GM11168 (cell line): ENCODE data around the gene FYN.
"Not testable (repeated sequence)": the region's sequence is repeated elsewhere in the genome, so short reads cannot be mapped to it uniquely, and the experiment has no call there.

Source experiments
- in situ Hi-C: fragments of 300-500 bp; cut with MboI; formaldehyde crosslinking; loops from one replicate; pipeline ENCODE4 v1.12.0; 2022; ENCODE audit warnings: low sequenced_read_pairs; ENCODE audit not compliant: unreplicated experiment

The FYN gene

DNA sequence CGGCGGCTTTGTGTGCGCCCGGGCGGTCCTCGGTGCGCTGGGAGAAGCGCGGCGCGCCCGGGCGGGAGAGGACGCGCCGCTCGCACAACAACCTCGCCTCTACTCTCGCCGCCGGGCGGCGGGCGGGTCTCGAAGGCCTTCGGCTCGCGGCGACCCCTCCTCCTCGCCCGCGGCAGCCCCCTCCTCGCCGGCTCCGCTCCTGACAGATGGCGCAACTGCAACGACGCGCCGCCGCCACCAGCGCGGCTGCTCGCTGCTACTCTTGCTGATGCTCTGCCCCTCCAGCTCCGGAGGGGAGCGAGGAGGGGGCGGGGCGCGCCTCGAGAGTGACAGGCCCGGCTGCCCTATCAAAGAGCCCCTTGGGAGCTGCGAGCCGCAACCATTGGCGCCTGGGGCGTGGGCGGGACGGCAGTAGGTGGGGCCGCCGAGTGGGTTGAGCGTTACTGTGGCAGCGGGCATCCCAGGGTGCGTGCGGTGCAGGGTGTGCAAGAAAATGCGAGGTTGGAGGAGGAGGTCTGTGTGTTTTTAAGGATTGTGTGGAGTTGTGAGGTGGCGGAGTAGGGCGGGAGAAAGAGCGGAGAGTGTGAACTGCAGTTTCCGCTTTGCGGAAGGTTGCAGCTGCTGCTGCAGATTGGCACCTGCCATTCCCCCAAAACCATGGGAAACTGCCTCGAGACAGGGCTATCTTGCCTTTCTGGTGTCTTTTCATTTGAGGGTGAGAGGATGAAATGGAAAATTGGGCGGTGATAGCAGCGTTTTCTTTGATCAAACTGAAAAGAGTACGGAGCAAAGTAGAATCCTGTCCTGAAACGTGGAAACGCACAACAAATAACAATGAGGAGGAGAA, at the start of gene FYN:
FYN (minus strand) TSS at position 275 of the 847 bp plus-strand sequence. CDS start 153,401 bp downstream, outside the sequence.
- in situ Hi-C loops: no loop called here

DNA sequence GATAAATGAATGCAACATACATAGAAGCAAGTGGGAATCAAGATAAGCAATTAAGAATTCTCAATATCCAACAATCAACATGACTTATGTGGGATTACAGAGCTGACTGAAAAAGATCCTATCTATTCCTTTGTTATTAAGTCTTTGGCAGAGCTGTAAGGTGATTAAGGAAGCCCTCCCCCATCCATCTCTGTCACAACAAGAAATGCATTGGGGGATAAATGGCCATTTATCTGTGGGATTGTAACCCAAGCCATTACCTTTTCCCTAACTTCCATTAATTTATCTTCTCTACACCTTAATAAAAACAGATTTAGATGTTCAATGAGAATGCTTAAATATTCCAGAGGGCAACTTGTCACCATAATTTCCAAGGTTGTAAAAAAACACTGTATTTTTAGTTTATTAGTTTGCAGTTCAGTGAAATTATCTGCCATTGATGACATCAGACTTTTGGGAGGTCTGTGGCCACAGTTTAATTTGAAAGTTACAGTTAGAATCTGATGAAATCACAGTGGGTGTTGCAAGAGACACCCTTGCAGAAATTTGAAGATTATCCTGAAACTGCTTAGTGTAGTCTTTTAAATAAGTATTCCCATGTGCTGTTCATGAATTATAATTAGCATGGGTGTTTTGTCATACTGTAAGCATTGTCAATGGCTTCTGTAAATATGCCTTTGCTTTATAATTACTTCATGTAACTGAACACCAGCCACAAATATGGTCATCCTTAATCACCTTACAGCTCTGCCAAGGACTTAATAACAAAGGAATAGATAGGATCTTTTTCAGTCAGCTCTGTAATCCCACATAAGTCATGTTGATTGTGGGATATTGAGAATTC, 49.4 kb upstream of the FYN start:
- in situ Hi-C loops: no loop called here

GRCh38 chr6:111921103-111921502, 47.9 kb upstream of the FYN start:
- in situ Hi-C loops: no loop called here

DNA sequence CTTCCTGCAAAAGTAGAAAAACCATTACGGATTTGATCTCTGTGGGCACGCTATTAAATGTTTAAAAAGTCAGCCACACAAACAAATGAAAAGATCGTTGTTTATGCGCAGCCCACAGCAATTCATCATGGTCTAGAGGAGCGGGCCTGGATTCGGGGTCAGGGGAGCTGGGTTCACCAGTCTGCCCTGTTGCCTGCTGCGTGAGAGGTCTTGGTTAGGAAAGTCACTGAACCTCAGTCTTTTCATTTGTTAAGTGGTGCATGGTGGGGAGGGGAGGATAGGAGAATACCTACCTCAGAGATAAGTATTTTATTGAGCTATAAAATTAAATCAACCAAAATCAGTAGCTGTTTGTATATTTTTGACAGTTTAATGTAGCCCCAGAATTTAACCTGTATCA, 47.3 kb upstream of the FYN start:
- in situ Hi-C loops: no loop called here

- in situ Hi-C loops: no loop called here
These were observed 45.6 kb upstream of the FYN start for GRCh38 chr6:111918825-111919224.

DNA sequence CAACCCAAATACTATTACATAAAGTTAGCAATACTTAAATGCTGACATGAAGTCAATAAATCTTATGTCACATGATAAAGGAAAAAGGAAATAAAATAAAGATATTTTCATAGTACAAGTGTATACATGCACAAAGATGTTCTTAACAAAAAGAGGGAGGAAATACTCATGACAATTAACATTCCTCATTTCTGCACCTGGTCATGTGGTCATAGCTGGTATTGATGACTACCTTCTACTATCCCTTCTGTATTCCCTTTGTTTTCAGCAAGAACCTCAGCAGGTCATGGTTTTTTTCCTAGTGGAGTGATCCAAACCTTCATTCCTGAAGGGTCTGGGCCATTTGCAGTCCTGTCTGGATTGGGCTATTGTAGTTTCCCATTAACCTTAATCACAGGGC, 43.5 kb upstream of the FYN start:
- in situ Hi-C loops: no loop called here

- in situ Hi-C loops: no loop called here
These were observed 41.4 kb upstream of the FYN start for GRCh38 chr6:111914617-111915016.

DNA sequence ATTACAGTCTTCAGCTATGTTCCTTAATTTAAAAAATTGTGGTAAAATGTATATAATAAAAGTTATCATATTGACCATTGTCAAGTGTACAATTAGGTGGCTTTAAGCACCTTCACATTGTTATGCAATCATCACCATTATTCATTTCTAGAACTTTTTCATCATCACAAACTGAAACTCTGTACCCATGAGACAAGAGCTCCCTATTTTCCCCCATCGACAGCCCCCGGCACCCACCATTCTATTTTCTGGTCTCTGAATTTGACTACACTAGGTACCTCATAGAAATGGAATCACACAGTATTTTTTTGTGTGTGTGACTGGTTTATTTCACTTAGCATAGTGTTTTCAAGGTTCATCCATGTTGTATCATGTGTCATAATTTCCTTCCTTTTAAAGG, 39.7 kb upstream of the FYN start:
- in situ Hi-C loops: no loop called here

DNA sequence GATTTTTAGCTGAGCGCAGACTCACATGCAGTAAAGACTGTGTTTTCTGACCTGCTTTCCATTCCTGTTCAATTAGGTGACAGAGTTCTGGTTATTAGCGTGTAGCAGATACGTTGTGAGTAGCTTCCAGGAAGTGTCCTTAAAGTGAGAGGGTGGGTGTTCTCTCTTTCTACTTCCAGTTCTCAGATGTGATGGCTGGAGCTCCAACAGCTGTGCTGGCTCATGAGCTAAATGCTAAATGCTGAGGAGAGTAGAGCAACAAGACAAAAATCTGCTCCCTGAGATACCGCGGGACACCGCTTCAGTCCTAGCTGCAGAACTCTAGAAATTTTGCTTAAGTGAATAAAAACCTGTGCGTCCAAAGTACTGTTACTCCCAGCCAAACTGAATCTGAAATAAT, 38.2 kb upstream of the FYN start:
- in situ Hi-C loops: no loop called here

- in situ Hi-C loops: no loop called here
These were observed 36.0 kb upstream of the FYN start for GRCh38 chr6:111909238-111909637.

DNA sequence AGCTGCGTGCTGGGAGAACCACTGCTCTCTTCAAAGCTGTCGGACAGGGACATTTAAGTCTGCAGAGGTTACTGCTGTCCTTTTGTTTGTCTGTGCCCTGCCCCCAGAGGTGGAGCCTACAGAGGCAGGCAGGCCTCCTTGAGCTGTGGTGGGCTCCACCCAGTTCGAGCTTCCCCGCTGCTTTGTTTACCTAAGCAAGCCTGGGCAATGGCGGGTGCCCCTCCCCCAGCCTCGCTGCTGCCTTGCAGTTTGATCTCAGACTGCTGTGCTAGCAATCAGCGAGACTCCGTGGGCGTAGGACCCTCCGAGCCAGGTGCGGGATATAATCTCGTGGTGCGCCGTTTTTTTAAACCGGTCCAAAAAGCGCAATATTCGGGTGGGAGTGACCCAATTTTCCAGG, 35.1 kb upstream of the FYN start:
- in situ Hi-C loops: not testable (repeated sequence)

DNA sequence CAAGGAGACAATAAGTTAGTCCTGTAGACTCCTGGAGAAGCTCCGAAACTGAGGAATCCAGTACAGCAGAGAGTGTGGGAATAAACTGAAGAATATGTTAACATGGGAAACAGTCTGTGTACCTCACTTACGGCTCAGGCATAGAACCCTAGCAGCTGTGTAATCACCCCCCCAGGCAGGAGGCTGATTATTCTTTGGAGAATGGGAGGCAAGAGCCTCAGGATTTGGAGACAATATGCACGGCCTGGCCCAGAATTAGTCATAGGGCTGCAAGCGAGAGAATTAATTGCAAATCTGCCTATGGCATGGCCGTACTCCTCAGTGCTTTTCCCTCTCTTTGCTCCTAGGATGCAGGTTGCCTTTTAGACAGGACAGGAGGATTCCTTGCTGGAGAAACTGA, 27.5 kb upstream of the FYN start:
- in situ Hi-C loops: no loop called here

- in situ Hi-C loops: no loop called here
These were observed 26.3 kb upstream of the FYN start for GRCh38 chr6:111899531-111899930.

DNA sequence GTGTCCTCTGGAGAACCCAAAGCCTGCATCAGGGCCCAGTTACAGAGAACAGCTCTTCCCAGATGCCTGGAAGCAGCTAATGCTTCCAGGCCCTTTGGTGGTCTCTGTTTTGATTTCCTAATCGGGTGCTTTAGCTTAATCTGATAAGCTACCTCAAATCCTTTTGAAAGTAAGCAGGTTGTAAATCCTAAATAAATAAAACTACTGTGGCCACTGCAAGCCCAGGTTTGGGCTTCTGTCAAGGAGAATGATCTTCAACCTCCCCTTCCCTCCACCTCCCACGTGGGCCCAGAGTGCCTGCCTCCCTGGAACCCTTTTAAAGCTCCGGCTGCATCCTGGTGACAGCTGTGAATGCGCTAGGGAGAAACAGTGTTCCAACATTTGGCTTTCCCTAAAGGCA, 25.2 kb upstream of the FYN start:
- in situ Hi-C loops: no loop called here

DNA sequence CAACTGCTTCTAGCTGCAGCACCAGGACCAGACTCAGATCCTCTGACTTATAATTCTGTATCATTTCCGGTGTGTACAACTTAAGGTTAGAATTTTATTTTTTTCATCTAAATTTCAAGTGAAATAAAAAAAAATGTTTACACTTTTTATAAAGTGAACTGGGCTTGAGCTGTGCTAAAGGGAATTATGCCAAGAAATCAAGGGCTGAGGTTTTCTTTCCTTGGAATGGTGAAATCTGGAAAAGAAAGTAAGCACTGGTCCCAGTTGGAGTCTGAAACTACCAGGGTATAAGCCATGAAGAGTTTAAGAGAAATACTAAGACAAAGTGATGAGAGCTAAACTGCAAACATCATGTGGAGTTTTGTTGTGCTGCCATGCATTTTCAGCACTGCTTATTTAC, 21.7 kb upstream of the FYN start:
- in situ Hi-C loops: no loop called here

- in situ Hi-C loops: no loop called here
These were observed 21.0 kb upstream of the FYN start for GRCh38 chr6:111894272-111894671.

DNA sequence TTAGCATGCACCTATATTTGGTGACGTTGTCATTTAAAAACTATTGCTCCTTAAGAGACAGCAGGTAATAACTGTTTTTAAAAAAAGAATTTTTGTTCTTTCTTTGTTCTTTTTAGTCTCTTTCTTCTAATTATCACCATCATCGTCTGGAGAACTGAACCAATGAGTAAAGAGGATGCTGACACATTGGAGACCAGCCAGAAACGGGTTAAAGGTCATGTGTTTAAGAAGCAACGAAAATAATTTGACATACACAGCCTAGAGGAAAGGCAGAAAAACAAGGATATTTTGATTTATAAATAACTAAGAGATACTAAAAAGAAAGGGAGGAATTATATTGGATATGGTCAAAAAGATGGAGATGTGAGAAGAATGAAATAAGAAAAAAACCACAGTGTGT, 19.2 kb upstream of the FYN start:
- in situ Hi-C loops: no loop called here

- in situ Hi-C loops: no loop called here
These were observed 17.7 kb upstream of the FYN start for GRCh38 chr6:111890988-111891387.

DNA sequence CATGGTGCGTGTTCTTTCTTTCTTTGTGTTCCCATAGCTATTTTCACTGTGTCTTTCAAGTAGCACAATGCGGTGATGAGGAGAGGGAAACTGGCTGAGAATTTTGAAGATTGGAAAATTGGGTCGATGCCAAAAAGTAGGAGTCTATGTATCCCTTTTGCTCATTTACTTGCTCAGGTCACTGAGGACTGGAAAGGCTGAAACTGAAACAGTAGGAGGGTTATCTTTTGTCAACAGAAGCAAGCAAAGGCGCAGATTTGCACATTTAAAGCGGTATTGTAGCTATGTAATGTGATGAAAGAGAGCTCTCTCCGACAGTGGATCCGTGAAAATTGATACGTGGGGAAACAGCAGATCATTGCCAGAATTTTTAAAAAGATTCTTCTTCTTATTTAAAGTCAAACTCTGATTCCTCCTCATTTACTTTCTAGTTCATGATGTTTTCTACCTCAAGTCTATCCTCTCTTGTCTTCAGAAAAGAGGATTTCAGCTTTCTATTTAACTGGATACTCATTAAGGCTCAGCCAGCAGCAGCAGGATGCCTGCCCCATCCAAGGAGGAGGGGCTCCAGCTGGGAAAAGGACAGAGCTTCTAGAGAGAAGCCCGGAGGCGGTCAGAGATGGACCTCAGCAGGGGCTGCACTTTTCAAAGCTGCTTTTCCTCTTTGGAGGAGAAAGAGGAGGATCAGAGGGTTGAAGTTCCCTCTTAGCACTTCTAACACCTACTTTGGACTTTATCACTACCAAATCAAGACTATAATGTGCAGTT, 15.9 kb upstream of the FYN start:
- in situ Hi-C loops: no loop called here

DNA sequence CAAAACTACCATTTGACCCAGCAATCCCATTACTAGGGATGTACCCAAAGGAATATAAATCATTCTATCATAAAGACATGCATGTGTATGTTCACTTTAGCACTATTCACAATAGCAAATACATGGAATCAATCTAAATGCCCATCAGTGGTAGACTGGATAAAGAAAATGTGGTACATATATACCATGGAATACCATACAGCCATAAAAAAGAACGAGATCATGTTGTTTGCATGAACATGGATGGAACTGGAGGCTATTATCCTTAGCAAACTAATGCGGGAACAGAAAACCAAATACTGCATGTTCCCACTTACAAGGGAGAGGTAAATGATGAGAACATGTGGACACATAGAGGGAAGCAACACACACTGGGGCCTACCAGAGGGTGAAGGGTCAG, 13.5 kb upstream of the FYN start:
- in situ Hi-C loops: not testable (repeated sequence)
